Measurements from ENCODE around the gene APOOL.
"Not testable (repeated sequence)": the region's sequence is repeated elsewhere in the genome, so short reads cannot be mapped to it uniquely, and the experiment has no call there.

Gene APOOL

GRCh38 chrX:85029043-85029442, 25.4 kb downstream of the APOOL start:
- DNase-seq (ENCODE audit: low spot score): no peak
- TF ChIP-seq CTCF (IDR thresholded peaks at IDR 0.05): no peak
- Histone ChIP-seq H3K27ac (no peak overlapping the region), H3K4me3 (no peak overlapping the region)

GRCh38 chrX:85031505-85031904, 27.8 kb downstream of the APOOL start:
- no peak for TF ChIP-seq CTCF (IDR thresholded peaks at IDR 0.05)
- H3K4me3 ChIP-seq: no peak overlapping the region
- H3K27ac ChIP-seq: no peak overlapping the region
- DNase-seq (ENCODE audit: low spot score): no peak

- no peak for DNase-seq (ENCODE audit: low spot score)
- H3K27ac ChIP-seq: no peak overlapping the region
- TF ChIP-seq CTCF (IDR thresholded peaks at IDR 0.05): no peak
- H3K4me3 ChIP-seq: no peak overlapping the region
These were observed 33.4 kb downstream of the APOOL start for GRCh38 chrX:85037114-85037513.

- no peak for TF ChIP-seq CTCF (IDR thresholded peaks at IDR 0.05)
- DNase-seq (ENCODE audit: low spot score): no peak
- peak overlapping the region in 1 of 2 donors; percentile 60 for H3K27ac ChIP-seq
These were observed 48.0 kb downstream of the APOOL start for GRCh38 chrX:85051627-85052026.

GRCh38 chrX:85052205-85052604, 48.5 kb downstream of the APOOL start:
- no peak for TF ChIP-seq CTCF (IDR thresholded peaks at IDR 0.05)
- DNase-seq (ENCODE audit: low spot score): no peak
- Histone ChIP-seq H3K4me3 (no peak overlapping the region), H3K27ac (peak overlapping the region; percentile 41 to 60)

More at GRCh38 chrX:85051627-85052026, 48.0 kb downstream of the APOOL start:
- no peak overlapping the region for H3K4me3 ChIP-seq

- DNase-seq (ENCODE audit: low spot score): no peak
- Histone ChIP-seq H3K27ac (peak overlapping the region; percentile 41 to 60), H3K4me3 (no peak overlapping the region)
- TF ChIP-seq CTCF (IDR thresholded peaks at IDR 0.05): no peak
These were observed 49.1 kb downstream of the APOOL start for GRCh38 chrX:85052636-85053343.

- Histone ChIP-seq H3K27ac (no peak overlapping the region), H3K4me3 (no peak overlapping the region)
- no peak for DNase-seq (ENCODE audit: low spot score)
- no peak for TF ChIP-seq CTCF (IDR thresholded peaks at IDR 0.05)
These were observed 62.0 kb downstream of the APOOL start for GRCh38 chrX:85065512-85066198.

GRCh38 chrX:85077247-85077646, 73.6 kb downstream of the APOOL start:
- not testable (repeated sequence) for DNase-seq (ENCODE audit: low spot score); H3K27ac ChIP-seq; H3K4me3 ChIP-seq
